Activated T-helper 1 cell treated with Interleukin-2 at 50 U/mL for 16 hours (primary cell): ENCODE results near the gene PLEKHG3.
"Not testable (repeated sequence)": the region's sequence is repeated elsewhere in the genome, so short reads cannot be mapped to it uniquely, and the experiment has no call there.

Experiments used
- DNase-seq: peaks from one replicate; pipeline ENCODE4 v3.0.0-alpha.2; 2020; ENCODE audit warnings: low read depth

The PLEKHG3 gene

GRCh38 chr14:64704143-64704742, at the start of gene PLEKHG3:
Gene PLEKHG3, plus strand, starts transcription at chr14:64704424. Its CDS starts 23,208 bp downstream, at chr14:64727632.
- no peak for DNase-seq

GRCh38 chr14:64654901-64655300, 49.3 kb upstream of the PLEKHG3 start:
- no peak for DNase-seq

GRCh38 chr14:64656986-64657385, 47.2 kb upstream of the PLEKHG3 start:
- no peak for DNase-seq

- DNase-seq = no peak
These were observed 46.0 kb upstream of the PLEKHG3 start for GRCh38 chr14:64658201-64658600.

GRCh38 chr14:64658700-64659264, 45.4 kb upstream of the PLEKHG3 start:
- DNase-seq = not testable (repeated sequence)

GRCh38 chr14:64659366-64659765, 44.9 kb upstream of the PLEKHG3 start:
- no peak for DNase-seq

- no peak for DNase-seq
These were observed 41.0 kb upstream of the PLEKHG3 start for GRCh38 chr14:64663174-64663573.

GRCh38 chr14:64671591-64671990, 32.6 kb upstream of the PLEKHG3 start:
- no peak for DNase-seq

GRCh38 chr14:64673316-64673715, 30.9 kb upstream of the PLEKHG3 start:
- DNase-seq = no peak

- no peak for DNase-seq
These were observed 30.5 kb upstream of the PLEKHG3 start for GRCh38 chr14:64673748-64674147.

- DNase-seq = no peak
These were observed 29.4 kb upstream of the PLEKHG3 start for GRCh38 chr14:64674829-64675228.

GRCh38 chr14:64675312-64675711, 28.9 kb upstream of the PLEKHG3 start:
- no peak for DNase-seq

GRCh38 chr14:64676410-64677008, 27.7 kb upstream of the PLEKHG3 start:
- no peak for DNase-seq

GRCh38 chr14:64680013-64680713, 24.1 kb upstream of the PLEKHG3 start:
- DNase-seq = no peak

- no peak for DNase-seq
These were observed 23.5 kb upstream of the PLEKHG3 start for GRCh38 chr14:64680714-64681065.

- DNase-seq = no peak
These were observed 22.2 kb upstream of the PLEKHG3 start for GRCh38 chr14:64681796-64682710.

- DNase-seq = no peak
These were observed 21.4 kb upstream of the PLEKHG3 start for GRCh38 chr14:64682843-64683242.

- DNase-seq = no peak
These were observed 21.0 kb upstream of the PLEKHG3 start for GRCh38 chr14:64683264-64683663.

GRCh38 chr14:64684091-64684490, 20.1 kb upstream of the PLEKHG3 start:
- no peak for DNase-seq

GRCh38 chr14:64685371-64686281, 18.6 kb upstream of the PLEKHG3 start:
- no peak for DNase-seq

GRCh38 chr14:64686282-64686615, 18.0 kb upstream of the PLEKHG3 start:
- DNase-seq = no peak
